HG03135 (cell line): ENCODE measurements around the gene HJV.

Experiments used
- ATAC-seq: cut with Tn5 transposase; IDR thresholded peaks from one replicate; pipeline ENCODE4 v1.9.1; 2021; ENCODE audit warnings: mild to moderate bottlenecking, moderate library complexity; ENCODE audit not compliant: unreplicated experiment

The HJV gene

DNA sequence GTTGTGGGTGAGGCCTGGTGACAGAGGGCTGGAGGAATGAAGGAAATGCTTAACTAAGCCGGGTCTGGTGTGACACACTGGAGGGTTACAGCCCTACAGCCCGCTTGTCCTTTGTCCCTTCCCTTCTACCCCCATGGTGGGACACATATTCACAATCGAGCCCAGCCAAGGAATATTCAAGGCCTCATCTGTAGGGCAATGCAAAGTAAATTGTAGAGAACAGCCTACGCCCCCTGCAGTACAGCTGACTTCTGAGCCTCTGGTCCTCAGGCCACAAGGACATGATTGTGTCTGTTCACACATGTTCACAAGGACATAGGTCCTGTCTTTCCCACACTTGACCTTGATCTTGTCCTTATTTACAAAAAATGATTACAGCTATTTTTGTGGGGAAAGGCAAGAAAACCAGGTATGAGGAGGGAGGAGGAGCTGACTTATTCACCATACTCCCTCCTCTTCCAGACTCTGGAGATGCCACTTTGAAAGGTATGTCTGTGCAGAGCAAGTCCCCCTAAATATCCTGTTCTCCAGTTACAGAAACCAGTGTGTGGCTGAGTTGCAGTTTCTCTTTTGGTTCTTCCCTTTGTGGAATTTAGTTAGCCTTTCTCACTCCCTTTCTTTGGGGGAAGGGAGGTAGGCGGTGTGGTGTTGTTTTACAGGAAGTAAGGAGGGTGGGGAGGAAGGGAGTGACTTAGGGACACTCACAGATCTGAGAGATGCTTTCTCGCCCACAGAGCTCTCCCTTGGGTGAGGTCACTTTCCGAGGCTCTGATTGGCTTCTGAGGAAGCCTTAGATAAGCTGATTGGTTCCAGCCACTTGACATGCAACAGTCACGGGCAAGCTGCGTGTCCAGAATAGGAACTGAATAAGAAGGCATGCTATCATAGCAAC, 42.4 kb downstream of the HJV start:
- ATAC-seq = peak; percentile 80

DNA sequence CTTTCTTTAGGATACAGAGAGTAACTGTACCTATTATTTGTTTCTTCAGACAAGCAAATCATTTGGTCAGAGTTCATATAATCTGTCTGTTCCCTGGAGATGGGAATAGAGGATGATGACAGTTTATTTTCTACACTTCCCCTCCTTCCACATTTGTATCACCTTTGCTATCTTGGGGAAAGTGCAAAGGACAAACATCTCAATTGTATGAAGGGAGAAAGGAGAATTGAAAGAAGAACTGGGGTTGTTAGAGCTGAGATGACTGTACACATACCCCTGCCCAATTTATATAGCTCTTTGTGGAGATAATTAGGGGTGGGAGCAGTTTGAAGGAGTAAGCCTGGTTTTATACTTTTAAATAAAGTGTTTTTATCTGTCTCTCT, 43.1 kb downstream of the HJV start:
- no peak for ATAC-seq

DNA sequence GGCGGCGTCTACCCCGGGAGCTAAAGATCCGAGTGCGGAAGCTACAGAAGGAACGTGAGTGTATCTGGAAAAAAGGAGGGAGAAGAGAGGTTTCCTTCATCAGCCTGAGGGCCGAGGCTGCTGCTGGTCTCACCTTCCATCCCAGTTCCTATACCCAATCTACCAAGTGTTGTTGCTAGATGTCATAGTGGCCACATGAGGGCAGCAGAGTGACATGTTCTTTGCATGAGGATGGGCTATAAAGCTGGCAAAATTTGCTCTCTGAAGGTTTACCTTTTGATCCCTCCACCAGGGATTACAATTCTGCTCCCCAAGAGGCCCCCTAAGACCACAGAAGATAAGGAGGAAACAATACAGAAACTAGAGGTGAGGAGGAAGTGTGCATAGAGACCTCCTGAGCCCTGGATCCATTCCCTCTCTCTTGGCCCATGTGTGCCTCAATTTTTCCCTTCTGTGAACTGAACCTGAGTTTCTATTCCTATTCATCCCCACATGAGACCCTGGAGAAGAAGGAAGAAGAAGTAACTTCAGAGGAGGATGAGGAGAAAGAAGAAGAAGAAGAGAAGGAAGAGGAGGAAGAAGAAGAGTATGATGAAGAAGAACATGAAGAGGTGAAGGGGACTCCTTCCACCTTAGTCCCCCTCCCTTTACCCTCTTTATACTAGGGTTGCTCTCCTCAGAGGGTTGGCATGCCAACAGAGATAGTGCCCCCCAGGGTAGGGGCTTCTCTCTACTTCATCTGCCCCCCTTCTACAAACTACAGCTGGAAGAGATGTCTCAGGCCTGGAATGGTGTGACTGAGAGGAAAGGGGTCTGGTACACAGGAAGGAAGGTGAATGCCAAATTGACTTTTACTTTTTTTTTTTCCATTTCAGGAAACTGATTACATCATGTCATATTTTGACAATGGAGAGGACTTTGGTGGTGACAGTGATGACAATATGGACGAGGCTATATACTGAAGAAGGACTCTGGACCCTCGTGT, 43.8 kb downstream of the HJV start:
- no peak for ATAC-seq

DNA sequence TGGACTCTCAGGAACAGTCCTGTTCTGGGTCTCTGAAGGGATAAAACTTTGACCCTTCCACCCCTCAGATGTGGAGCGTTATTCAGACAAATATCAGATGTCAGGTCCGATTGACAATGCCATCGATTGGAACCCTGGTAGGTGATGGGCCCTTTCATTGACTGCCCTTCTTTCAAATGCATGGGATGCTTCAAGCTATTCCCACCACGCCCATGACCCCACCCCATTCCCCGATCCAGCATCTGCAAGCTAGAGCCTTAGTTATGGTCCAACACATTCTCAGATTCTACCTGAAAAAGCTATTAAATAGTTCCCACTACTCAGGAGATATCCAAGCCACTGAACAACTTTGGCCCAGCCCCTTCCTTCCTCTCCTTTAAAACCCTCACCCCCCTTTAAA, 44.5 kb downstream of the HJV start:
- ATAC-seq = no peak

DNA sequence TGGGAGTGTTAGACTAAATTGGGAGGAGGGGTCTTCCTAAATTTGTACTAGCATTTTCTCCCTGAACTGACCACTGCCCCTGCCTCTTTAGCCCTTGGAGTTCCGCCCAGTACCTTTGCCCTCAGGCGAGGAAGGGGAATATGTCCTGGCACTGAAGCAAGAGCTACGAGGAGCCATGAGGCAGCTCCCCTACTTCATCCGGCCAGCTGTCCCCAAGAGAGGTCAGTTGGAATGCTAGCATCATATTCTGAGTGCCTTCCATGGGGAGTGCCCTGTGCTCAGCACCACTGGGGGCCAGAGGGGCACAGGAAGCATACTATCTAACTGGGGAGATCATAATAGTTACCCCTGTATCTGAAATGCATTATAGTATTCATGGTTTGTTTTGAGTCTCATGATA, 46.3 kb downstream of the HJV start:
- ATAC-seq = no peak

DNA sequence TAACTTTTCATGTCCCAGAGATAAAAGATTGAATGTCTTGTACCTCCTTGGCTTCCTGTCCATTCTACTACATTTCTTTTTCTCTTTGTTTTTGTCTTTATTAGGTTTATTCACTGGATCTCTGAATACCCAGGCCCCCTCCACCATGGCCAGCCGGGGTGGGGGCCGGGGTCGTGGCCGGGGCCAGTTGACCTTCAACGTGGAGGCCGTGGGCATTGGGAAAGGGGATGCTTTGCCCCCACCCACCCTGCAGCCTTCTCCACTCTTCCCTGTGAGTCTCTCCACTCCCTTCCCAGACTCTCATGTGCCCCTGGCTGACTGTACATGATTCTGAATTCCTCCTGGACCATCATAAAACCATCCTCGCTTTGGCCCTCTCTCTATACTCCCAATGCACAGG, 46.8 kb downstream of the HJV start:
- ATAC-seq = no peak

DNA sequence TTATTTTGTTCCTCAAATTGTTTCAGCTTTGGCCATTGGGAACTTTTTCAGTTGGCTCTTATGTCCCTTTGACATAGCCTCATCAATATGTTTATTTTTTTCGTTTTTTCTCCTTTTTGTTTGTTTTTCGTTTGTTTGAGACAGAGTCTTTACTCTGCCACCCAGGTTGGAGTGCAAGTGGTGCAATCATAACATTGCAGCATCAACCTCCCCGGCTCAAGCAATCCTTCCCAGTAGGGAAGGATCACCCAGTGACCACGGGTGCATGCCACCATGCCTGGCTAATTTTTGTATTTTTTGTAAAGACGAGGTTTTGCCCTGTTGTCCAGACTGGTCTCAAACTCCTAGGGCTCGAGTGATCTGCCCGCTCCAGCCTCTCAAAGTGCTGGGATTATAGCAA, 49.0 kb downstream of the HJV start:
- ATAC-seq = no peak
